ENCODE data around the gene NRXN3.

Gene NRXN3

GRCh38 chr14:79465651-79466050, 1295.5 kb downstream of the NRXN3 start:
- no peak for DNase-seq (ENCODE audit: low read depth in 3 of 3)

- DNase-seq (ENCODE audit: low read depth in 3 of 3): no peak
Observed at GRCh38 chr14:79466938-79467527, 1296.9 kb downstream of the NRXN3 start.

GRCh38 chr14:79467835-79468234, 1297.7 kb downstream of the NRXN3 start:
- no peak for DNase-seq (ENCODE audit: low read depth in 3 of 3)

GRCh38 chr14:79468486-79468885, 1298.3 kb downstream of the NRXN3 start:
- no peak for DNase-seq (ENCODE audit: low read depth in 3 of 3)

- no peak for DNase-seq (ENCODE audit: low read depth in 3 of 3)
Observed at GRCh38 chr14:79473651-79474050, 1303.5 kb downstream of the NRXN3 start.

GRCh38 chr14:79475887-79476532, 1305.8 kb downstream of the NRXN3 start:
- no peak for DNase-seq (ENCODE audit: low read depth in 3 of 3)

- no peak for DNase-seq (ENCODE audit: low read depth in 3 of 3)
Observed at GRCh38 chr14:79476552-79476951, 1306.4 kb downstream of the NRXN3 start.

GRCh38 chr14:79480212-79480611, 1310.0 kb downstream of the NRXN3 start:
- no peak for DNase-seq (ENCODE audit: low read depth in 3 of 3)

- DNase-seq (ENCODE audit: low read depth in 3 of 3): no peak
Observed at GRCh38 chr14:79482825-79483224, 1312.7 kb downstream of the NRXN3 start.

- no peak for DNase-seq (ENCODE audit: low read depth in 3 of 3)
Observed at GRCh38 chr14:79483477-79484388, 1313.6 kb downstream of the NRXN3 start.

- DNase-seq (ENCODE audit: low read depth in 3 of 3): no peak
Observed at GRCh38 chr14:79487632-79488031, 1317.5 kb downstream of the NRXN3 start.

- no peak for DNase-seq (ENCODE audit: low read depth in 3 of 3)
Observed at GRCh38 chr14:79491161-79491560, 1321.0 kb downstream of the NRXN3 start.

- DNase-seq (ENCODE audit: low read depth in 3 of 3): no peak
Observed at GRCh38 chr14:79493081-79493645, 1323.0 kb downstream of the NRXN3 start.

- no peak for DNase-seq (ENCODE audit: low read depth in 3 of 3)
Observed at GRCh38 chr14:79496701-79497100, 1326.5 kb downstream of the NRXN3 start.

GRCh38 chr14:79500489-79500888, 1330.3 kb downstream of the NRXN3 start:
- no peak for DNase-seq (ENCODE audit: low read depth in 3 of 3)

GRCh38 chr14:79502136-79502750, 1332.1 kb downstream of the NRXN3 start:
- DNase-seq (ENCODE audit: low read depth in 3 of 3): no peak

GRCh38 chr14:79502751-79503148, 1332.6 kb downstream of the NRXN3 start:
- no peak for DNase-seq (ENCODE audit: low read depth in 3 of 3)

- DNase-seq (ENCODE audit: low read depth in 3 of 3): no peak
Observed at GRCh38 chr14:79510659-79511058, 1340.5 kb downstream of the NRXN3 start.

- no peak for DNase-seq (ENCODE audit: low read depth in 3 of 3)
Observed at GRCh38 chr14:79511146-79511545, 1341.0 kb downstream of the NRXN3 start.

GRCh38 chr14:79513446-79513845, 1343.3 kb downstream of the NRXN3 start:
- DNase-seq (ENCODE audit: low read depth in 3 of 3): no peak

- no peak for DNase-seq (ENCODE audit: low read depth in 3 of 3)
Observed at GRCh38 chr14:79514700-79515099, 1344.5 kb downstream of the NRXN3 start.

GRCh38 chr14:79515158-79515557, 1345.0 kb downstream of the NRXN3 start:
- no peak for DNase-seq (ENCODE audit: low read depth in 3 of 3)
